NCI-H748 treated with DMSO at 0.1 percent for 48 hours (cell line): Measurements from ENCODE around the gene ZXDC.

Experiments
- DNase-seq: peaks from one replicate; lab custom pipeline; 2025; lab: John Stamatoyannopoulos, UW

The ZXDC gene

GRCh38 chr3:126475413-126476114 is at the start of gene ZXDC:
Gene ZXDC (minus strand): TSS chr3:126475891. CDS start chr3:126475865, 26 bp downstream.
- peak; percentile 44 for DNase-seq

- DNase-seq = no peak
Measured at GRCh38 chr3:126525091-126525852, 49.6 kb upstream of the ZXDC start.

DNA sequence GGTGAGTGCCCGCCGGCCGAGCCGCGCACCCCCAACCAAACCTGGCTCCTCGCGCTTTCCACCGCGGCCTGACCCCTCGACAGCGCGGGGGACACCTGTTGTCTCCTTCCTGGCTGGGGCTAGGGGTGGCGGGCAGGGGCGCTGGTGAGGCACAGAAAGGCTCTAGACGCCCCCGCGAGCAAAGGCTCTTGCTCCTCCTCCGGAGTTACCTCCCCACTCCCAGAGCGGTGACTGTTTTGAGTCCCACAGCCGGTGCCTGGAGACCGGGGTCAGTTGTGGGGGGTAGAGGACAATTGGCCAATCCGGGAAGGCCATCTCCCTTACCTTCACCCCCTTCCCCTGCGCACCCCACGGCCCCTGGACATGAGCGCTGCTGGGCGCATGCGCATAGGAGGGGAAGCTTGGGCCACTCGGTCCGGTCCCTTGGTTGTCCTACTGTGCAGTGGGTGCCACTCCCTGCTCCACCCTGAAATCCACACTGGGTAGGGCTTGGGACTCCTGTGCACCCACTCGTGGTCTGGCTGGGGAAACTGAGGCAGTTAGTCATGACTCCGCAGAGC is 48.8 kb upstream of the ZXDC start:
- no peak for DNase-seq

- no peak for DNase-seq
Measured at GRCh38 chr3:126523745-126524428, 48.2 kb upstream of the ZXDC start, which contains the start of gene CHST13. Gene CHST13 (plus strand): TSS chr3:126524155. CDS start chr3:126524333, 178 bp downstream.

DNA sequence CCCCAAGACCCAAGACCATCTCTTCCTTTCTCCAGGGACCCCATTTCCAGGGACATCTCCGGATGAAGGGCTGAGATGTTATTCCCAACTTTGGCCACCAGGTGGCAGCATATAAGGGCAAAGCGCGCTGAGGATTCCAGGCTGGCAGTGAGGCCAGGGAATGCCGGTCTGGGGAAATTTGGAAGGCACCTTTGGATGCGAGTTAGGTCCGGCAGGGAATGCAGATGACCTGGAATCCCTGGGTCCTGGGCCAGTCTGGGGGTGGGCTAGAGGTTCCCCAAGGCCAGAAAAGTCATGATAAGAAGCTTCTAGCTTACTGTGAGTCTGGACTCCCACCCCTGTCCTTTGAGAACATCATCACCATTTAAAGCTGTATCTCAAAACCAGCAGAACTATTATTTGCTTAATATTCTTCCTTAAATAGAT is 46.7 kb upstream of the ZXDC start:
- no peak for DNase-seq

DNA sequence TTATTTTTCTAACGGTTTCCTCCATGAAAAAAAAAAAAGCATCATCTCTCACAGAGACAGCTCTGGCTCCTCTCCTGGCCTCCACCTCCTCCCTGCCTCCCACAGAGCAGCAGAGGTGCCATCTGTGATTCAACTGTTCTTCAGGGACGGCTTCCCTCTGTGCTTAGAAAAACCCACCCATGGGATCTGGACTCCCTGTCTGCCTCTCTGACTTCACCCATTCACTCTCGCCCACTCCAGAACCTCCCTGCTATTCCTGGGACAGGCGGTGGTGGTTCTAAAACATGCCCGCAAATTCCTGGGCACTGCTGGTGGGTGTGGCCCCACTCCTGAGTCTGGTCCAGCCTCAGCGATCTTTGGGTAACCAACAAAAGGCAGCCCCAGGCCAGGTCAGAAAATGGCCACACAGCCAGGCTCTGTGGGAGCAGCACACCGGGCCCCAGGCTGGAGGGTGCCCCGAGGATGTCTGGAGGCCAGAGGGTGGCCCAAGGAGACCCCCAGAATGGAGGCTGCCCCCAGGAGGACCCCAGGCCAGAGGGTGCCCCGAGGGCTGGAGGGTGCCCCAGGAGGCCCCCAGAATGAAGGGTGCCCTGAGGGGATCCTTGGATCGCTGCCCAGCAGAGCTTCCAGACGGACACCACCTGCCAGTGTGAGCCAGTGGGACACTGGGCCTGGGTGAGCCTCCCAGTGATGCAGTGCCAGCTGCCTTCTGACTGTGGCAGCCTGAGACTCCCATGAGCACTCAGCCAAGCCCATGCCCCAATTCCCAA is 45.6 kb upstream of the ZXDC start:
- DNase-seq = no peak

DNA sequence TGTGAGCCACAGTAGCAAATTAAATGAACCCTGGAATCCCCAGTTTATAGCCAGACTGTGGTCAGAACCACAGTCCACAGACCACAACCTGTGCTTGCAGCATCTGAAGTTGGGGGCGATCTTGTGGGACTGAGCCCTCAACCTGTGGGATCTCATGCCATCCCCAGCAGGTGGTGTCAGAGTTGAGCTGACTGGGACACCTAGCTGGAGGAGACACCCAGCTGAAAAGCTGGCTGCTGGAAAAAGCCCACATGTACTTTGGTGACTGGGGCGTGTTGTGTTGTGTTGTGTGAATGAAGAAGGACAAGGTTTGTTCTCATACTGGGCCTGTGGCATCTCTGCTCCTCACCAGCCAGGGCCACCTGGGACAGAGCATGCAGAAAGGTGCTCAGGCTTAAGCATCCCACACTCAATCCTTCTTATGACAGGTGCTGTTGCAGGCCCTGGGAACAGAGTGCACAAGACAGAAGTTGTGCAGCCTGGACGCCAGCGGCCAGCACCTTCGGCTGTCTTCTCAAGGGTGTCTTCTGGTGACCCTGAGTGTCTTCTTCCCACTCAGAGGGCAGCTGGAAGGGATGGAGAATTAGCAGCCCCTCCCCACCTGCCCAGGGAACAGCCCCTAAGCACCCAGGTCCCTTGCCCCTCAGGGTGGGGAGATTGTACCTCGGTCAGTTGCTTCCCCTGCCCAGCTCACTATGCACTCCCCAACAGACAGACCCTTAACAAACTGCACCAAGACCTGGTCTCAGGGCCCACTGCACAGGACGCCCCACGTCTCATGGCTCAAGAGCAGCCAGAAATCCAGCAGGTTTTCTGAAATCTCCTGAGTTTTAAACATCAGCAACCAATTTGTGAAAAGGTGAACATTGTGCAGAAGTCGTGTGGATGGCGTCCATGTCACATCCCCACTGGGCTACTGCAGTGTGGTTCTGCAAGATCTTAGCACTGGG is 44.1 kb upstream of the ZXDC start:
- DNase-seq = no peak

- DNase-seq = no peak
Measured at GRCh38 chr3:126518779-126519177, 43.1 kb upstream of the ZXDC start.

- no peak for DNase-seq
Measured at GRCh38 chr3:126517986-126518778, 42.5 kb upstream of the ZXDC start.

- DNase-seq = no peak
Measured at GRCh38 chr3:126517291-126517951, 41.7 kb upstream of the ZXDC start, which contains the start of gene UROC1. Gene UROC1 (minus strand): TSS chr3:126517773. CDS start chr3:126517719, 54 bp downstream.

GRCh38 chr3:126516936-126517290 is 41.2 kb upstream of the ZXDC start:
- DNase-seq = no peak

- DNase-seq = no peak
Measured at GRCh38 chr3:126516152-126516935, 40.7 kb upstream of the ZXDC start.

GRCh38 chr3:126515066-126515706 is 39.5 kb upstream of the ZXDC start:
- no peak for DNase-seq

DNA sequence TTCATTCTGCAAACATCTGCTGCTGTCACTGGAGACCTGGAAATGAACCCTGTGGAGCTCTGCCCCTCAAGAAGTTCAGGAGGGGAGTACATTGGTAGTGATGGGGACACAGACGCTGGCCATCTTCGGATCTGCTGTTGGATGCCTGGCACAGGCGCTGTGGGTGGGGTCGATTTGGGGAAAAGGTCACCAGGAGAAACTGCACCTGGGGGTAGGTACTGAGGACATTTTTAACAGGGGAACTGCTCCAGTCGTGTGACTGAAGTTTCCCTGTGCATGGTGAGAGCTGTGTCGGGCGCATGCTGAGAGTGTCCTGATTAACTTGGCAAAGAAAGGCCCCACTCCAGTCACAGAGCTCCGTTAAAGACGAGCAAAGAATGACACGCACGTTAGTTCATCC is 38.5 kb upstream of the ZXDC start:
- no peak for DNase-seq

DNA sequence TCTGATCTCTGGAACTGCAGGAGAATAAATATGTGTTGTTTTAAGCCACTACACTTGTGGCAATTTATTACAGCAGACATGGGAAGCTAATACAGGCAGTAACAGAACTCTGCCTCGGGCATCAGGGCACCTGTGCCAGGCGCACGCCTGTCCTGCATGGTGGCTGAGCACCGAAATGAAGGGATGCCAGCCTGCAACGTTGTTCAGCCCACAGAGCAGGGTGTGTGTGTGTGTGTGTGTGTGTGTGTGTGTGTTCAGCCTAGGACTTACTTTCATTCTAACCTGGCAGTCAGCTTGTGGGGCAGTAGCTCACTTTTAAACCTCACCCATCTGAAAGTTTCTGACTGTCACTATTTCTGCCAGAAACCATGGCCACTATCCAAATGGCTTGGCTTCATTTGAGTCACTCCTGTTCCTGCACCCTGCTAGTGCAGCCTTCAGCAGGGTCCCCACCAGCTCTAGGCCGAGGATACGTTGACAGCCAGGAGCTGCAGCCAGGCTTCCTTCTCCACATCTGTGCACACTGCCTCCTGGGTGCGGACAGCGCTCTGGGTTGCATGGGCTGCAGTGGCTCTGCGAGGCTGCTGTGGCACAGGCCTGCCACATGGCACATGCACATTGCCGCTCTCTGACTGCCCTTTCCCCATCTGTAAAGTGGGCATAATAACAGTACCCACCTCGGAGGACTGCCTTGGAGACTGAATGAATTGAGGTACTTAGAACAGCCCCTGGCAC is 37.4 kb upstream of the ZXDC start:
- DNase-seq = no peak

GRCh38 chr3:126512026-126512425 is 36.3 kb upstream of the ZXDC start:
- no peak for DNase-seq

DNA sequence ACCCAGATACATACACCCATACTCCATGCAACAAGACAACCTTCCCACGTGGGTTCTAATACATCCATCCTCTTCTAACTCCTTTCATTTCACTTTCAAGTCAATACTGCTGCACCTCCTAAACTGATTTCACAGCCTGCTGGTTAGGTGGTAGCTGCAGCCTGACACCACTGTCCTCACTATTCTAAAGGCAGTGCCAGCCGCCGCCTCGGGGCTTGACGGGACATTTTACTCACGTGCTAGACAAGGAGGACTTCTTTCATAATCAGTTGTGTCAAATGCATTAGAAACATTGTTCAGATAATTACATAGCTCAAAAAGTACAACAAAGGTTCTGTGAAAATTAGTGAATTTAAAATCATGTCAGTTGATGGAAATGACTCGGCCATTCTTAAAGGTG is 35.6 kb upstream of the ZXDC start:
- no peak for DNase-seq
